Fibroblast of mammary gland (primary cell): Measurements from ENCODE around the gene AUTS2.

Source experiments
- DNase-seq: peaks from one replicate; pipeline ENCODE4 v3.0.0-alpha.2; 2010; ENCODE audit warnings: low read depth
- H3K4me3 ChIP-seq: 2 replicates; pipeline ENCODE4 v1.5.1; 2011; ENCODE audit warnings: low read depth, mild to moderate bottlenecking, low read length, moderate library complexity; ENCODE audit not compliant: control insufficient read depth
- CTCF ChIP-seq: conservative IDR thresholded peaks from 2 replicates; pipeline ENCODE4 v1.5.1; 2011; ENCODE audit warnings: low read depth, low read length, inconsistent platforms; ENCODE audit not compliant: control insufficient read depth, insufficient read depth

Gene AUTS2

GRCh38 chr7:69612981-69613380, 14.7 kb downstream of the AUTS2 start:
- H3K4me3 ChIP-seq, result no peak overlapping the region
- no peak for TF ChIP-seq CTCF
- DNase-seq, result no peak

- DNase-seq, result no peak
- TF ChIP-seq CTCF, result no peak
Observed at GRCh38 chr7:69613846-69614245, 15.6 kb downstream of the AUTS2 start.

GRCh38 chr7:69615685-69616084, 17.4 kb downstream of the AUTS2 start:
- no peak for TF ChIP-seq CTCF
- H3K4me3 ChIP-seq, result no peak overlapping the region
- no peak for DNase-seq

More at GRCh38 chr7:69613846-69614245, 15.6 kb downstream of the AUTS2 start:
- H3K4me3 ChIP-seq, result no peak overlapping the region

- TF ChIP-seq CTCF, result no peak
- no peak for DNase-seq
- H3K4me3 ChIP-seq, result no peak overlapping the region
Observed at GRCh38 chr7:69617364-69617763, 19.1 kb downstream of the AUTS2 start.

GRCh38 chr7:69619054-69619453, 20.8 kb downstream of the AUTS2 start:
- no peak overlapping the region for H3K4me3 ChIP-seq
- no peak for TF ChIP-seq CTCF
- DNase-seq, result no peak

GRCh38 chr7:69619635-69620034, 21.4 kb downstream of the AUTS2 start:
- no peak for DNase-seq
- TF ChIP-seq CTCF, result no peak
- H3K4me3 ChIP-seq, result no peak overlapping the region

GRCh38 chr7:69620063-69620462, 21.8 kb downstream of the AUTS2 start:
- DNase-seq, result peak; percentile 36
- H3K4me3 ChIP-seq, result no peak overlapping the region
- TF ChIP-seq CTCF, result no peak
